Activated naive CD4-positive, alpha-beta T cell treated with anti-CD3 and anti-CD28 coated beads, Interleukin-2, amount 10 ng/mL, durations not matched to agents 7 days and 5 days (primary cell): ENCODE measurements around the gene NEURL4.
A peak's percentile ranks its signal among the peaks of the same experiment; 100 is the strongest.

Source experiments
- CTCF ChIA-PET: fragments of 350-600 bp; sonication (Branson Sonifier 250); formaldehyde crosslinking; loops from one replicate; lab custom pipeline; 2021; ENCODE audit warnings: antibody characterized with exemption; lab: Charles Lee
- DNase-seq: peaks from one replicate; pipeline ENCODE4 v3.0.0-alpha.2; 2020
- H3K27ac Mint-ChIP-seq: one replicate; pipeline ENCODE4 v1.8.0; 2021; ENCODE audit warnings: mild to moderate bottlenecking, moderate library complexity, mixed read lengths
- H3K27me3 Mint-ChIP-seq: one replicate; pipeline ENCODE4 v1.8.0; 2021; ENCODE audit warnings: mild to moderate bottlenecking, mixed read lengths
- H3K36me3 Mint-ChIP-seq: one replicate; pipeline ENCODE4 v1.8.0; 2021; ENCODE audit warnings: mixed read lengths
- H3K4me1 Mint-ChIP-seq: one replicate; pipeline ENCODE4 v1.8.0; 2021; ENCODE audit warnings: mixed read lengths
- H3K4me3 Mint-ChIP-seq: one replicate; pipeline ENCODE4 v1.8.0; 2021; ENCODE audit warnings: mild to moderate bottlenecking, moderate library complexity, mixed read lengths
- H3K9me3 Mint-ChIP-seq: one replicate; pipeline ENCODE4 v1.8.0; 2021; ENCODE audit warnings: mixed read lengths

Gene NEURL4

DNA sequence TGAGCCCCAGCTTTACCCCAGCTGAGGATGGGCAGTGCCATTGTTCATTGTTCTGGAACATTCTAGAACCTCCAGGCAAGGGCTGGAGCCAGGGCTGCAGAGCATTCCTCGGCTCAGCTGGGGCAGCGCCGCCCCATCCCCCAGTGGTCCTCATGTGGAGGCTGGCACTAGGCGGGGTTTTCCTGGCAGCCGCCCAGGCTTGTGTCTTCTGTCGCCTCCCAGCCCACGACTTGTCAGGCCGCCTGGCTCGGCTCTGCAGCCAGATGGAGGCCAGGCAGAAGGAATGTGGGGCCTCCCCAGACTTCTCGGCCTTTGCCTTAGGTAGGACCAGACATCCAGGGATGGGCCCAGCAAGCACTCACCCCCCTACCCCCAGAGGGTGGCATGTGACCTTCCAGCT lies 25.9 kb upstream of the NEURL4 start, which contains the start of gene TMEM95:
Gene TMEM95, plus strand, starts transcription at position 104 of the 400 bp plus-strand sequence. Its CDS starts 49 bp downstream, at position 153.
- Mint-ChIP-seq H3K4me3 (no peak within 1 kb of the TSS), H3K36me3 (peaks cover 20% of the 10 kb centered on the region), H3K27ac (peak within 1 kb of the TSS; percentile 26), H3K27me3 (peaks cover 31% of the 10 kb centered on the region), H3K4me1 (peaks cover 47% of the 10 kb centered on the region), H3K9me3 (no peaks in the 10 kb centered on the region)
- no peak for DNase-seq
- CTCF ChIA-PET = interaction anchor here (0.7 to 4.5 kb wide), 16 partner anchors 12 to 235 kb away, joined by 3 to 56 read pairs (median 4); partner anchors contain the start of genes ACAP1, SENP3, SOX15 and SPEM2

DNA sequence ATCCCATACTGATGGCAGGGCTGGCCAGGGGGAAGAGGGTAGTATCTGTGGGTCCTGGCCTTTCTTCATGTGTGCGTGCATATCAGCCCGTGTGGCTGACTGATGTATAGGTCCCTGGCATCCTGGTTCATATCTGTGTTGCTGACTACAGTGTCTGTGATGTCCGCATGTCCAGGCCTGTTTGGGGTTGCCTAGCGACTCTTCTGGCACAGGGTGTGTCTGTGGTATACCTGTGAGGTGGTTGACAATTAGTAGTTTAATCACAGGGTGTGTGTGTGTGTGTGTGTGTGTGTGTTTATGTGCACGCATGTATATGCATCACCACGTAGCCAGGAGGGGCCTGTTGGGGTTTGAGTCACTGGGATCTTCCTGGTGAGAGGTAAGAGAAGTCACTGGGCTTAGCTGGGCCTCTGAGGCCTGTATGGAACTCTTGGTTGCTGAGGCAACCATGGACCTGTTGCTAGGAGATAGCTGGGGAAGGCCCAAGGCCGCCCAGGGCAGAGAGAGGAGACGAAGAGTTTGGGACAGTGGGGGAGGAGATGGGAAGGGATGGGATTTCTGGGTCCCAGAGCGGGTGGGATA lies 25.2 kb upstream of the NEURL4 start:
- Mint-ChIP-seq H3K27ac (peak overlapping the region; percentile 26), H3K36me3 (peaks cover 26% of the 10 kb centered on the region), H3K9me3 (no peaks in the 10 kb centered on the region), H3K27me3 (peaks cover 28% of the 10 kb centered on the region), H3K4me3 (no peak overlapping the region), H3K4me1 (peaks cover 53% of the 10 kb centered on the region)
- CTCF ChIA-PET = interaction anchor here (1.2 to 4.5 kb wide), 6 partner anchors 16 to 235 kb away, joined by 3 to 56 read pairs (median 16); partner anchors contain the start of genes ACAP1, SENP3, SOX15 and TMEM102
- peak; percentile 37 for DNase-seq

DNA sequence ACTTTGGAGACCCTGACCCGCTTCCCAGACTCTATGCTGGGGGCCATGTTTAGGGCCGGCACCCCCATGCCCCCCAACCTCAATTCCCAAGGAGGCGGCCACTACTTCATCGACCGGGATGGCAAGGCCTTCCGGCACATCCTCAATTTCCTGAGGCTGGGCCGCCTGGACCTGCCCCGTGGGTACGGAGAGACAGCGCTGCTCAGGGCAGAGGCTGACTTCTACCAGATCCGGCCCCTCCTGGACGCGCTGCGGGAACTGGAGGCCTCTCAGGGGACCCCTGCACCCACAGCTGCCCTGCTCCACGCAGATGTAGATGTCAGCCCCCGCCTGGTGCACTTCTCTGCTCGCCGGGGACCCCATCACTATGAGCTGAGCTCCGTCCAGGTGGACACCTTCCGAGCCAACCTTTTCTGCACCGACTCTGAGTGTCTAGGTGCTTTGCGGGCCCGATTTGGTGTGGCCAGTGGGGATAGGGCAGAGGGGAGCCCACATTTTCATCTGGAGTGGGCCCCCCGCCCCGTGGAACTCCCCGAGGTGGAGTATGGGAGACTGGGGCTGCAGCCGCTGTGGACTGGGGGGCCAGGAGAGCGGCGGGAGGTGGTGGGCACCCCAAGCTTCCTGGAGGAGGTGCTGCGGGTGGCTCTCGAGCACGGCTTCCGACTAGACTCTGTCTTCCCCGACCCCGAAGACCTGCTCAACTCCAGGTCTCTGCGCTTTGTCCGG lies 23.9 kb upstream of the NEURL4 start:
- Mint-ChIP-seq H3K9me3 (no peaks in the 10 kb centered on the region), H3K4me3 (peak overlapping the region; percentile 68), H3K27ac (no peak overlapping the region), H3K27me3 (peaks cover 22% of the 10 kb centered on the region), H3K4me1 (peaks cover 65% of the 10 kb centered on the region), H3K36me3 (peaks cover 38% of the 10 kb centered on the region)
- CTCF ChIA-PET = interaction anchor here (0.6 to 4.5 kb wide), 6 partner anchors 41 to 334 kb away, joined by 3 to 56 read pairs (median 4); partner anchors contain the start of genes TMEM102 and TP53
- DNase-seq = no peak

DNA sequence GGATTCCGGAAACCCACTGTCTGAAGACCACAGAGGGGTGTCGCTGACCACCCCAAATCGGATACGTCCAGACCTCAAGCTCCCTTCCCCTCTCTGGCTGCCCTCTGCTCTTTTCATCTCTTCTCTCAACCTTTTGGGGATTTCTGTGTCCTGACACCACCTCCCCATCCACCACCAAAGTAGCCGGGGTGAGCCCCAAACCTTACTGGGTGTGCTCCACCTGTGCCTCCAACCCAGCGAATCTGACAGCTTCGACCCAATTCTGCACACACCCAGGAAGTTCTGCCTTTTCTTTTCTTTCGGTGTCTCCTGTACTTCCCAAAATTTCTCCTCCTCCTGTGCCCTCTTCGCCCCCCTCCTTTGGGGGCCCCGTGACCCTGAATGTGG lies 23.4 kb upstream of the NEURL4 start:
- Mint-ChIP-seq H3K4me3 (peak overlapping the region; percentile 68), H3K27ac (peak overlapping the region; percentile 76), H3K9me3 (no peaks in the 10 kb centered on the region), H3K36me3 (peaks cover 42% of the 10 kb centered on the region), H3K27me3 (peaks cover 20% of the 10 kb centered on the region), H3K4me1 (peaks cover 68% of the 10 kb centered on the region)
- no peak for DNase-seq
- CTCF ChIA-PET = interaction anchor here (1.3 to 4.5 kb wide), 3 partner anchors 84 to 335 kb away, joined by 3 to 56 read pairs (median 6); partner anchors contain the start of genes TMEM102 and TP53

DNA sequence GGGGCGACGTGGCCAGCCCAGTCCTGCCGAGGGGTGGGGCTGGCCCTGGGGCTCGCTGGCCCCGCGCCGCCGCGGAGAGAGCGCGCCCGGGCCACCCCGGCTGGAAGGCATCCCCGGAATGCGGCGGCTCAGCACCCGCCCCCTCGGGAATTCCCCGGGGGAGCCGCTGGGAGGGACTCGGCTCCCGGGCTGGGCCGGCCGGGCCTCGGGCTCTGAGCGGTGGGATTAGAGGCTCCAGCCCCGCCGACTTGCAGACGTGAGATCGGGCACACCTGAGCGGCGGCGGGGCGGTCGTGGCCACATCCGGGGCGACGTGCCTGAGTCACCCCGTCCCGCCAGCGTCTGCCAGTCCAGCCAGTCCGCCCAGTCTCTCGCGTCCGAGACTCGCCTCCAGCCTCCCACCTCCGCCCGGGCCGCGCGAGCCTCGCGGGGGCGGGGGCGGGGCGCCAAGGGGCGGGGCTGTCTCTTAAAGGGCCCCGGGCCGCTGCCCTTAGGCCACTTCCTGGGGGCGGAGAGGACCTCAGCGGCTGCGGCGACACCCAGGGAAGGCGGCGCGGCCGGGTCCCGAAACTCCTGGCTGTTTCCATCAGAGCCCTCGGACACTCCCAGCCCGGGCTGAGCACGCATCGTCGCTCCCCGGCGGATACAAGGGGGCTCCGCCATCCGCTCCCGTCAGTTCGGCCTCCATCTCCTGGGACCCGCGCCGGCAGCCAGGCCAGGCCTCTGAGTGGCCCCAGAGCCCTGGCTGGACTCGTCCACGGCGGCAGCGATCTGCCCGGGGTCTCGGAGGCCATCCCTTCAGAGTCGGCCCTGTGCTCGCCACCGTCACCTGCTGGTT lies 22.7 kb upstream of the NEURL4 start, which contains the start of gene KCTD11:
Gene KCTD11, plus strand, starts transcription at position 498 of the 838 bp plus-strand sequence.
- H3K36me3 Mint-ChIP-seq = peaks cover 47% of the 10 kb centered on the region
- peak; percentile 83 for DNase-seq
- H3K27me3 Mint-ChIP-seq = peaks cover 14% of the 10 kb centered on the region
- H3K4me3 Mint-ChIP-seq = peak within 1 kb of the TSS; percentile 74
- CTCF ChIA-PET = interaction anchor here (0.8 to 4.4 kb wide), 5 partner anchors 16 to 209 kb away, joined by 3 to 29 read pairs (median 3); partner anchors contain the start of genes ACAP1 and NEURL4
- H3K9me3 Mint-ChIP-seq = no peaks in the 10 kb centered on the region
- peak within 1 kb of the TSS; percentile 76 for H3K27ac Mint-ChIP-seq
- H3K4me1 Mint-ChIP-seq = peaks cover 68% of the 10 kb centered on the region

DNA sequence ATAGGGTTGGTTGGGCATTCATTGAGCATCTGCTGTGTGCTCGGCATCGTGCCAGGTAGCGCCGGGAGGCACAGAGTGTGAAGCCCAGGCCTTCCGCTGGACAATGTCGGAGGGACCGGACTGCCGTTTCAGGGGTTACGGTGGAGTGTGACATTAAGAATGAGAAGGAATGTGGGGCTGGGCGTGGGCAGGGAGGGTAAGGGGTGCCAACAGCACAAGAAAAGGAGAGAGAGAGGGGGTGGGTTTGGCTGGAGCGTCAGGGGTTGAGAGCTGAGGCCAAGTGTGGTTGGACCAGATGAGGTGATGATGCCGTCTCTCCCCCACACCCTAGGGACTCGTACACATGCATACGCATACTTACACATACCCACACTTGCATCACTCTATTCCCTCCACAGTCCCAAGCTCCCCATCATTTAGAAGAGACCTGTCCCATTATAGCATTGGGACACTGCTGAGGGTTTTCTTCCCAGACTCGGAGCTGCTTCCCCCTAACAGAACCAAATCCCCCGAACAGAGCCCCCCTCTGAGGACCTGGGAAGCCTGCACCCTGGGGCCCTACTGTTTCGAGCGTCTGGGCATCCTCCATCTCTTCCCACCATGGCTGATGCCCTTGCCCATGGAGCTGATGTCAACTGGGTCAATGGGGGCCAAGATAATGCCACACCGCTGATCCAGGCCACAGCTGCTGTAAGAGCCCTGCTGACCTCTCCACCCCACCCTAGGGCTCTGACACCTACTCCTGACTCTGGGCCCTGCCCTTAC lies 19.5 kb upstream of the NEURL4 start:
- H3K9me3 Mint-ChIP-seq = no peaks in the 10 kb centered on the region
- DNase-seq = no peak
- peaks cover 70% of the 10 kb centered on the region for H3K36me3 Mint-ChIP-seq
- H3K4me1 Mint-ChIP-seq = peaks cover 53% of the 10 kb centered on the region
- CTCF ChIA-PET = interaction anchor here (1.0 to 4.4 kb wide), 6 partner anchors 12 to 303 kb away, joined by 3 to 29 read pairs (median 3); partner anchors contain the start of genes ACAP1 and NEURL4
- H3K27ac Mint-ChIP-seq = peak overlapping the region; percentile 37
- H3K4me3 Mint-ChIP-seq = no peak overlapping the region
- peaks cover 4% of the 10 kb centered on the region for H3K27me3 Mint-ChIP-seq

DNA sequence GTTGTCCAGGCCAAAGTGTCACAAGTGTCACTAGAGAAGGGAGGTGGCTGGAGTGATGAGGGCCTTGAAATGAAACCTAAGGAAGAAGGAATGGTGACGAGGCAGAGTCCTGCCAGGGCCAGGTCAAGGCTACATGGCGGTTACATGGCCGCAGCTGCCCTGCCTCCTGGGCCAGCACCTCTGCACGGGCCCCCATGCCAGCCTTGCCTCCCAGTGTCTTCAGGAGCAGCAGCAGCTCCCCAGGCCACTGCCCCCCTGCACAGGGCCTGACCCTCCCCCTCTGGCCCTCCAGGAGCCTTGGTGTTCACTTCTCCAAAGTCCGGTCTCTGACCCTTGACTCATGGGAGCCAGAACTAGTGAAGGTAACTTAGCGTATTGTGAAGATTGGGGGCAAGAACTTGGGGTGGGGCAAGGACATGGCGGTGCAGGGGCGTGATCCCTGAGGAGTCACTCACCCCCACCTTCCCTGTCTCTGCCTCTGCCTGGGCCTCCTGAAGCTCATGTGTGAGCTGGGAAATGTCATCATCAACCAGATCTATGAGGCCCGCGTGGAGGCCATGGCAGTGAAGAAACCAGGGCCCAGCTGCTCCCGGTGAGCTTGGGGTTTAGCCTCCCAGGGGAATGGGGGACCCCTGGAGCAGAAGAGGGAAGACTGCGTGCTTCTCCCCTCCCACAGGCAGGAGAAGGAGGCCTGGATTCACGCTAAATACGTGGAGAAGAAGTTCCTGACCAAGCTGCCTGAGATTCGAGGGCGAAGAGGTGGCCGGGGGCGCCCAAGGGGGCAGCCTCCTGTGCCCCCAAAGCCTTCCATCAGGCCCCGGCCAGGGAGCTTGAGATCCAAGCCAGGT lies 18.7 kb upstream of the NEURL4 start:
- peaks cover 4% of the 10 kb centered on the region for H3K27me3 Mint-ChIP-seq
- peak overlapping the region; percentile 42 for H3K27ac Mint-ChIP-seq
- CTCF ChIA-PET = interaction anchor here (0.7 to 4.4 kb wide), 4 partner anchors 12 to 302 kb away, joined by 3 to 29 read pairs (median 4); partner anchors contain the start of gene ACAP1
- peaks cover 72% of the 10 kb centered on the region for H3K36me3 Mint-ChIP-seq
- DNase-seq = no peak
- peaks cover 49% of the 10 kb centered on the region for H3K4me1 Mint-ChIP-seq
- H3K9me3 Mint-ChIP-seq = no peaks in the 10 kb centered on the region
- H3K4me3 Mint-ChIP-seq = no peak overlapping the region

DNA sequence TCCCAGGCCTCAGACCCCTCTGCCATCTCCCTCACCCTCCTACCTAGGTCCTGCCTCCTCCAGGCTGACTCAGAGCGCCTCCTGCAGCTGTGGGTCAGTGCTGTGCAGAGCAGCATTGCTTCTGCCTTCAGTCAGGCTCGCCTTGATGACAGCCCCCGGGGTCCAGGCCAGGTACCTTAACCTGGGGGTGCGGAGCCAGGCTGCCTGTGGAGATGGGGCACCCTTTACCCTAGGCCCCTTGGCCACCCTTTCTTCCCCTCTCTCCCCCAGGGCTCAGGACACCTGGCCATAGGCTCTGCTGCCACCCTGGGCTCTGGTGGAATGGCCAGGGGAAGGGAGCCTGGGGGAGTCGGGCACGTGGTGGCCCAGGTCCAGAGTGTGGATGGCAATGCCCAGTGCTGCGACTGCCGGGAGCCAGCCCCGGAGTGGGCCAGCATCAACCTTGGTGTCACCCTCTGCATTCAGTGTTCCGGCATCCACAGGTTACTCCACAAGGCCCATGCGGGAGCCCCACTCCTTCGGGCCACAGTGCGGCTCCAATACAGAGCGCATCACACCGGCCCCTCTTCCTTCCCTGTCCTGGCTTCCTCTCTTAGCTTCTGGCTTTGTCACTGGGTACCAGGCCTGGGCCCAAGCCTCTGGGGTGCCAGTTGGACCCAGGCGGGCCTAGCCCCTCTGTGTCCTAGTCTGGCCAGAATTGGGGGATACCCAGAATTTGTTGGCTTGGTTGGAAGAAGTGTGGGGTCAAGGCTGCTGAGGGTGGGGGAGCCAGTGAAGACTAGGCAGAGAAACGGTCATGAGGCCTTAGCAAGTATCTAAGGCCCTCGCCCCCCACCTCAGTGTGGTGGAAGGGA lies 17.9 kb upstream of the NEURL4 start:
- no peak overlapping the region for H3K27ac Mint-ChIP-seq
- CTCF ChIA-PET = interaction anchor here (2.9 to 4.1 kb wide), 2 partner anchors 10 to 22 kb away, joined by 13 to 29 read pairs; partner anchors contain the start of gene ACAP1
- H3K9me3 Mint-ChIP-seq = no peaks in the 10 kb centered on the region
- H3K27me3 Mint-ChIP-seq = peaks cover 4% of the 10 kb centered on the region
- peaks cover 43% of the 10 kb centered on the region for H3K4me1 Mint-ChIP-seq
- peaks cover 68% of the 10 kb centered on the region for H3K36me3 Mint-ChIP-seq
- no peak overlapping the region for H3K4me3 Mint-ChIP-seq
- no peak for DNase-seq

DNA sequence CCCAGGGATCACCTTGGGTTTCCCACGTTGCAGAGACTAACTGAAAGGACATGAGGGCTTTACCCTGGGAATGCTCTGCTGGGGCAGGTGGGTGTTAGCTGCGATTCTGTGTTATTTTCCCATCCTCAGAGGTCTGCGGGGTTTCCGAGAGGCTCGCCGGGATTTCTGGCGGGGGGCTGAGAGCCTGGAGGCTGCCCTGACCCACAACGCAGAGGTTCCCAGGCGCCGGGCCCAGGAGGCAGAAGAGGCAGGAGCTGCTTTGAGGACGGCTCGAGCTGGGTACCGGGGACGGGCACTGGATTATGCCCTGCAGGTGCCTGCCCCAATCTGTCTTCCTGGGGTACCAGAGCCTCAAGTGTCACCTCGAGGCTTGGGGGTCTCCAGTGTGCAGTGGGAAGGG lies 14.1 kb upstream of the NEURL4 start:
- Mint-ChIP-seq H3K4me1 (peaks cover 36% of the 10 kb centered on the region), H3K36me3 (peaks cover 63% of the 10 kb centered on the region), H3K9me3 (no peaks in the 10 kb centered on the region), H3K27me3 (no peaks in the 10 kb centered on the region), H3K4me3 (no peak overlapping the region), H3K27ac (no peak overlapping the region)
- CTCF ChIA-PET = interaction anchor here (1.9 to 4.1 kb wide), 2 partner anchors 13 to 18 kb away, joined by 7 to 29 read pairs; no protein-coding TSS in a partner anchor
- DNase-seq = no peak

DNA sequence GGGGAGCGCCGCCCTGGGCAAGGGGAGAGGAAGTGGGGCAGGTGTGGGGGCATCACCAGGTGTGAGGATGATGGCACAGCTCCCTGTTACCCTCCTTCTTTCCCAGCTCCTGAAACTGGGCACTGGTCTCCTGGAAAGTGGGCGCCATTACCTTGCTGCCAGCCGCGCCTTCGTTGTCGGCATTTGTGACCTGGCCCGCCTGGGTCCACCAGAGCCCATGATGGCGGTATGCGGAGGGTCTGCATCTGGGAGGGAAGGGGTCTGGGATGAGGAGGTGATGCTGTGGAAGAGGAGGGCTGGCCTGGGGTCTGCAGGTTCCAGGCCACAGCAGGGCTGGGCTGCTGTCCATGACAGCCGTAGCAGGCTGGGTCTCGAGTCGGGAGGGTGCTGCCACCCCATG lies 12.7 kb upstream of the NEURL4 start:
- CTCF ChIA-PET = interaction anchor here (1.1 to 2.0 kb wide), 4 partner anchors 12 to 28 kb away, joined by 4 to 7 read pairs (median 5); partner anchors contain the start of gene NEURL4
- peak overlapping the region; percentile 28 for H3K27ac Mint-ChIP-seq
- DNase-seq = no peak

DNA sequence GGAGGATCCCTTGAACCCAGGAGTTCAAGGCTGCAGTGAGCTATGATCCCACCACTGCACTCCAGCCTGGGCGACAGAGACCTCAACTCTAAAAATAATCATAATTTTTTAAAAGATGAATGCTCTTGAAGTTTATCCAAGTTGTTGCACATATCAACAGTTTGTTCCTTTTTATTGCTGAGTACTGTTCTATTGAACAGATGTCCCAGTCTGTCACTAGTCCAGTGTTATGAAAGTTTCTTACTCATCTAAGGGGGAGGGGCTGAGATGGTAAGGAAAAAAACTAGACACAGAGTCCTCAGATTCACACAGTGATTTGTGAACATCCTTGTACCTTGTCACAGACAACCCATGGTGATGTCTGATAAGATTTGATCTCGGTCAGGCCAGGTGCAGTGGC lies 11.0 kb upstream of the NEURL4 start:
- no peaks in the 10 kb centered on the region for H3K9me3 Mint-ChIP-seq
- H3K4me1 Mint-ChIP-seq = peaks cover 52% of the 10 kb centered on the region
- CTCF ChIA-PET = interaction anchor here (2.0 to 6.3 kb wide), 2 partner anchors 15 to 27 kb away, joined by 4 to 54 read pairs; no protein-coding TSS in a partner anchor
- H3K27ac Mint-ChIP-seq = no peak overlapping the region
- DNase-seq = no peak
- peaks cover 56% of the 10 kb centered on the region for H3K36me3 Mint-ChIP-seq
- no peaks in the 10 kb centered on the region for H3K27me3 Mint-ChIP-seq
- no peak overlapping the region for H3K4me3 Mint-ChIP-seq

More for the DNA sequence above, 12.7 kb upstream of the NEURL4 start:
- Mint-ChIP-seq H3K4me1 (peaks cover 41% of the 10 kb centered on the region), H3K4me3 (no peak overlapping the region), H3K36me3 (peaks cover 64% of the 10 kb centered on the region), H3K27me3 (no peaks in the 10 kb centered on the region), H3K9me3 (no peaks in the 10 kb centered on the region)
